ENCODE data around the gene IL17C.
"Not testable (repeated sequence)": the region's sequence is repeated elsewhere in the genome, so short reads cannot be mapped to it uniquely, and the experiment has no call there.

The IL17C gene

GRCh38 chr16:88662843-88663606 is 24.7 kb downstream of the IL17C start, which contains the start of gene MVD:
Gene MVD (minus strand): TSS chr16:88663091. CDS start chr16:88663080, 11 bp downstream.
- DNase-seq = peak; percentile 96

DNA sequence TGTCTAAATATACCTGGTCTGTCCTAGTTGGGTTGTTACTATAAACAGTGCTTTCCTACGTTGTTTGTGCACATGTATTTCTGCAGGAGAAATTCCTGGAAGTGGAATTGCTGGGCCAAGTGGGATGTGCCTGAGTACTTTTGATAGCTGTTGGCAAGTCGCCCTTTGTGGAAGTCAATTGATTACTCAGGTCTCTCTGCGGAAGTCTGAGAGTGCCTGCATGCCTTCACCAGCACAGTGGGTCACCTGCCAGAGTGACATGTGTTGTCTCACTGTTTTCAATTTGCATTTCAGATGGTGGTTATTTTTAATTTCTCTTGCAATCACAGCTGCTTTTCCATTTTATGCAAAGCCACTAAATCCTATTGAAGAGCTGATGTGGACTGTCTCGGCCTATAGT is 26.8 kb downstream of the IL17C start:
- no peak for DNase-seq

GRCh38 chr16:88665570-88665969 is 27.2 kb downstream of the IL17C start:
- DNase-seq = no peak

GRCh38 chr16:88667461-88667860 is 29.1 kb downstream of the IL17C start:
- no peak for DNase-seq

- DNase-seq = not testable (repeated sequence)
Observed at GRCh38 chr16:88669493-88669892, 31.1 kb downstream of the IL17C start.

DNA sequence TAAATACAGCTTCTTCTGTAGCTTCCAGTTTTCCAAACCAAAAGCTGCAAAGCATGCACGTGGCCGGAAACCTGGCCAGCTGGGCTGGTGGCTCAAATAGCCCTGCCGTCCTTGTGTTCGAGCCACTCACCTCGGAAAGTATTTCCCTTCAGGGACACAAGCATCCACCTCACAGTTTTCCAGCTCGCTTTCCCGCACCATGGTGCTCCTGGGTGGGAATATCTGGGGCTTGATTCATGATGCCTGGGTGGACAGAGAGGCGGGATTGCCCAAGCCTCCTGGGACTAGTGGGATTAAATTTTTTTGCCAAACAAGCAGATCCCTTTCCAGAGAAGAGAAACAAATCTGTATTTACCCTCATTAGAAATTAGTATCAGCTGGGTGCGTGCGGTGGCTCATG is 31.6 kb downstream of the IL17C start:
- DNase-seq = no peak

- DNase-seq = no peak
Observed at GRCh38 chr16:88671806-88672205, 33.4 kb downstream of the IL17C start.

DNA sequence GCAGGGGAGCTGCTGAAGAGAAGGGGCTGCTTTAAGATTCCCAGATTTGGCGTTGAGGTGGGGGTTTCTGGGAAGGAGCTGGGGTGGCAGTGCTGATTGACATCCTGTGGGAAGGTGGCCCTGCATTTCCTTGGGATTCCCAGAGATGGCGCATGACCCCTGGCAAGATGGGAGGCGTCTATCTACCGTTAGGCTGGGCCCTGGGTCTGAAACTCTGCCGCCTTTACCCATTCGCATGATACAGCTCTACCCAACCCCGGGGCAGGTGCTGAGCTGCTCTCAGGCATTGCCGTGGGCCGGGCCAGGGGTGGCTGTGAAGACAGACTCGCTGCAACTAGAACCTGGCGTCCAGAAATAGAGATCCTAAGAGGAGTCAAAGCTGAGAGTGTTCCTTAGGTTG is 34.4 kb downstream of the IL17C start:
- no peak for DNase-seq

- no peak for DNase-seq
Observed at GRCh38 chr16:88673716-88674379, 35.5 kb downstream of the IL17C start.

- no peak for DNase-seq
Observed at GRCh38 chr16:88676502-88677242, 38.3 kb downstream of the IL17C start.

DNA sequence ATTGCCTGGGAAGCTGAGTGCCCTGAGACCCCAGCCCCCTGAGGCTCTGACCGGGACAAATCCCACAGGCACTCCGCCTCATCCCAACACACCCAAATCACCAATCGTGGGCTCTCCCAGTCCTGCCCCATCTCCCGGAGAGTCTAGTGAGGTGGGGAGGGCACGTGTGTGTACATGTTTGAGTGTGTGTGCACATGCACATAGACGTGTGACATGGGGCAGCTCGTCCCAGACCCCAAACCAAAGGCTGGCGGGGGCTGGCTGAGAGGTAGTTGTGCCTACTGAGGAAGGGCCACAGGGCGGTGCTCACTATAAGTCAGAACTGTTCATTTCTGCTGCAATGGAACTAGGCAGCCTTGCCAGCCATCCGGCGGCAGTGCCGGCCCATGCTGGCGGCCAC is 39.3 kb downstream of the IL17C start:
- no peak for DNase-seq

GRCh38 chr16:88678224-88678979 is 40.0 kb downstream of the IL17C start:
- DNase-seq = no peak

DNA sequence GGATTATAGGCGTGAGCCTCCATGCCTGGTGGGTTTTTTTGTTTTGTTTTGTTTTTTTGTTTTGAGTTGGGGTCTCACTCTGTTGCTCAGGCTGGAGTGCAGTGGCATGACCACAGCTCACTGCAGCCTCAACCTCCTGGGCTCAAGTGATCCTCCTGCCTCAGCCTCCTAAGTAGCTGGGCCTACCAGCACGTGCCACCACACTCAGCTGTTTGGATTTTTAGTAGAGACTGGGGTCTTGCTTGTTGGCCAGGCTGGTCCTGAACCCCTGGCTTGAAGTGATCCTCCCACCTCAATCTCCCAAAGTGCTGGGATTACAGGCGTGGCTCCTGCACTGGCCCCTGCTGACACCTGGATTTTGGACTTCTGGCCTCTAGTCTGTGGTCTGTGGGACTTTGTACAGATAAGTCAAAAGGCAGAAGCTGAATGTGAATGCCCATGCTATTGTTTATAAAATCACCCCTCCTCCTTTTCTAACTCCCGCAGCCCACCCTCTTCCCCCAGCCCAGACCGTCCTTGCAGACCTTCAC is 42.2 kb downstream of the IL17C start:
- no peak for DNase-seq

GRCh38 chr16:88681084-88681680 is 42.8 kb downstream of the IL17C start:
- peak; percentile 46 for DNase-seq

DNA sequence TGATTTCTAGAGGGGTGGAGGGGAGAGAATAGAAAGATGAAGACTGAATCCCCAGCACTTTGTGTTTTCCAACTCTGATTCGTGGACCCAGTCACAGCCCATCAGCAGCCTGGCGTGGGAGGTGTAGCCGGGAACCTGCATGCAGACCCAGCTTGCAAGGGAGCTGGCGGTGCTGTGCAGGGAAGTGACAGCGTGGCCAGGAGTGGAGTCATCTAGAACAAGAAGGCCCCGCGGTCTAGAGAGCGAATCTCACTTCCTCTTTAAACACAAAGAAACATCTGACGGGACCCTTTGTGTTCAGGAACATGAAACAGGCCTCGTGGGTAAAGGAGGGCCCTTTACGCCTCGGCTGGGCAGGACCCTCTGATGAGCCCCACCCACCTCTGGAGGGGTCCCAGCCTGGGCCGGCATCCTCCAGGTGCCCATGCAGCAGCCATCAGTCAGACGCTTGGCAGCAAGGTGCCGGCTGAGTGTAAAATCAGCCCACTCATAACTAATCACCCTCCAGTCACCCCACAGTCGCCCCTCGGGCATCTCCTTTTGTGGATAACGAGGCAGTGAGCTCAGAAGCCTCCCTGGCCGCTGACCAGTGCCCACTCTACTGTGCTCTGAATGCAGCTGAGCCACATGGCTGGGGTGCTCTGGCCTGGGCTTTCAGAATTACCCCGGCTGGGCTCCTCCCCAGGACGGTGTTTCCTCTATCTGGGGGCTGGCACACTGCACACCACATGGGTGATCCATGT is 43.5 kb downstream of the IL17C start:
- peak; percentile 77 for DNase-seq

GRCh38 chr16:88684569-88685155 is 46.3 kb downstream of the IL17C start:
- DNase-seq = no peak

DNA sequence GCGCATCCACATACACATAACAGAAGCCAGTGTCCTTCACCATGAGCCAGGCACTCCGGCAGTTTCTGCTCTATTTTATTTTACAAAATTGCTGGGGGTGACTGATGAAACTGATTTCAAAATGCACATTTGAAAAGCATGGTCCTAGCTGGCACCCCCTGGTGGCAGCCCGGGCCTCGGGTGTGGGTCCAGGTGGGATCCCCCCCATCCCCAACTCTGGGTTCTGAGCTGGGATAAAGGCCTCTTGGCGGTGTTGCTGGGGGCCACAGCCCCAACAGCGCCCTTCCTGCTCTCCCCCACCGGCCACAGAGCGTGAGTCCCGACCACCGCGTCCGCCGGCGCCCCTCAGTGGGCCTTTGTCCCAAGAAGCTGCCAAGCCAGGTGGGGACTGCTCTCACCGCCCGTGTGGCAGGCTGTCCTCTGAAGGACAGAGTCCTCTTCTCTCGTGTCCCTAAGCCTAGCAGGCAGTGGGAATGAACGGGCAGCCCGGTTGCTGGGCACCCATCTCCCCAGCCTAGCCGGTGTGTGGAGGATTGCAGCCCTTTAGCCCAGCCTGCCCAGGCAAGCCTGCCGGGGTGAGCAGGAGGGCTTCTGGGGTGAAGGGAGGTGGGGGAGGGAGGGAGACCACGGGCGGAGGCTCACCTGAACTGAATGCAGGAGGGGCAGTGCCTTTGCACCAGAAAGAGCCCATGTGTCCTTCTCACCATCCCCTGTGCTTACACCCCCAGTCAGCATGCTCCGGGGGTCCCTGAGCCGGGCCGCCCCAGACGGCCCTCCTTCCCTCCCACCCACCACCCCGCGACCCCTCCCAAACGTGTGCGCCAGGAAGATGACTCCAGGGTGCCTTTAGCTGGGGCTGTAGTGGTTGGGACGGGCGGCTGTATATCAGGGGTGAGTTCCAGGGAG is 47.0 kb downstream of the IL17C start:
- peak; percentile 68 for DNase-seq

DNA sequence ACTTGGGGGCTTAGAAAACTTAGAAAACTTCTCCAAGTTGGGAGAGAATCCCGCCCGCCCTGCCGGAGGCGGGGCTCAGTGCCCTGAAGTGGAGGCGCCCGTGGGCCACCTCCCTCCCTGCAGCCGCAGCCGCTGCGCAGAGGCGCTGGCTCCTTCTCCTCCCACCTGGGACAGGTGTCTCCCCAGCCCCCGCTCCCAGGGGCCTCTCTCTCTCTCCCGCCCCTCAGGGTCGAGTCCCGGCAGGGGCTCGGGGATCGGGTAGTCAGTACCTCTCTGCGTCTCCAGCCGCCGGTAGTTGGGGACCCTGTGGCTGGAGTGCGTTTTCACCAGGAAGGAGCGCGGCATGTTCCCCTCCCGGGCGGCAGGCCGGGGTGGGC is 47.7 kb downstream of the IL17C start:
- DNase-seq = peak; percentile 28

GRCh38 chr16:88686439-88687253 is 48.3 kb downstream of the IL17C start, which contains the start of gene SNAI3:
Gene SNAI3 (minus strand): TSS chr16:88686507. CDS start chr16:88686406, 101 bp downstream.
- DNase-seq = peak; percentile 85
